ENCODE results near the gene MACROD2.
"Not testable (repeated sequence)": the region's sequence is repeated elsewhere in the genome, so short reads cannot be mapped to it uniquely, and the experiment has no call there.

The MACROD2 gene

DNA sequence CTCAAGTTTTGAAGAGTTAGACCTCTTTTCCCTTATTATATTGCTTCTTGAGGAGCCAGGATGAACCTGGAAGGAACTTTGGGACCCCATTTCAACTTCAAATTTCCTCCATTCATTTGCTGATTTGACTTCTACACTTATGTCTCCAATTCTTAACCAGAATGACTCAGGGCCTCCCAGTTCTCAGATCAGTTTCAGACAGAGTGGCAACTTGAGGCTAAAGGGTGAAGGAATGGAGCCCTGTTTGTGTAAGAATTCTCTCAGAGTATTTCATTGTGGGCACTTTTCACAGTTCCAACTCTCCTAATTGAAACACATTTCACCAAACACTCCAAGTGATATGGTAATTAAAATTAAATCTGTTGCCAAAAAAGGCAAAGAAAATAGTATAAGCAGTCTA is 451.1 kb downstream of the MACROD2 start:
- H3K4me3 ChIP-seq (replicated peaks; ENCODE audit: low read depth, low read length), result no peak overlapping the region
- no peak for DNase-seq (ENCODE audit: extremely low read depth, low read depth)
- TF ChIP-seq, protein P1, sequence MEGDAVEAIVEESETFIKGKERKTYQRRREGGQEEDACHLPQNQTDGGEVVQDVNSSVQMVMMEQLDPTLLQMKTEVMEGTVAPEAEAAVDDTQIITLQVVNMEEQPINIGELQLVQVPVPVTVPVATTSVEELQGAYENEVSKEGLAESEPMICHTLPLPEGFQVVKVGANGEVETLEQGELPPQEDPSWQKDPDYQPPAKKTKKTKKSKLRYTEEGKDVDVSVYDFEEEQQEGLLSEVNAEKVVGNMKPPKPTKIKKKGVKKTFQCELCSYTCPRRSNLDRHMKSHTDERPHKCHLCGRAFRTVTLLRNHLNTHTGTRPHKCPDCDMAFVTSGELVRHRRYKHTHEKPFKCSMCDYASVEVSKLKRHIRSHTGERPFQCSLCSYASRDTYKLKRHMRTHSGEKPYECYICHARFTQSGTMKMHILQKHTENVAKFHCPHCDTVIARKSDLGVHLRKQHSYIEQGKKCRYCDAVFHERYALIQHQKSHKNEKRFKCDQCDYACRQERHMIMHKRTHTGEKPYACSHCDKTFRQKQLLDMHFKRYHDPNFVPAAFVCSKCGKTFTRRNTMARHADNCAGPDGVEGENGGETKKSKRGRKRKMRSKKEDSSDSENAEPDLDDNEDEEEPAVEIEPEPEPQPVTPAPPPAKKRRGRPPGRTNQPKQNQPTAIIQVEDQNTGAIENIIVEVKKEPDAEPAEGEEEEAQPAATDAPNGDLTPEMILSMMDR (IDR thresholded peaks at IDR 0.05; ENCODE audit: low read depth, low read length, missing control alignments), result no peak

DNA sequence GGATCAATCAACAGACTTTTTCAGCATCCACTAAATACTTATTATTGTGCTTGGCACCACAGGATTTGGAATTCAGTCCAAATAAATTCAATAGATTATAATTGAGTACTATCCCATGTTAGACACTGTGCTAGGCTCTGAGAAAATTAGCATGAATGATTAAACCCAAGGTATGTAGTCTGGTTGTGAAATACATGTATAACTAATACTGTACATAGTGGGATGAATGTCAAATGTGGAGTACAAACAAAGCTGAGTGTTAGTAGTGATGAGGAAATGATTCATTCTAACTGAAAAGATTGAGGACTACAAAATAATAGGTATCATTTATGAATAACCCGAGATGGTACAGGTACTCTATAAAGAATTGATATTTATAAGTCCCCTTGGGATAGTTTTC is 454.0 kb downstream of the MACROD2 start:
- no peak overlapping the region for H3K4me3 ChIP-seq (replicated peaks; ENCODE audit: low read depth, low read length)
- DNase-seq (ENCODE audit: extremely low read depth, low read depth), result no peak
- TF ChIP-seq, protein P1 (IDR thresholded peaks at IDR 0.05; ENCODE audit: low read depth, low read length, missing control alignments), result no peak

DNA sequence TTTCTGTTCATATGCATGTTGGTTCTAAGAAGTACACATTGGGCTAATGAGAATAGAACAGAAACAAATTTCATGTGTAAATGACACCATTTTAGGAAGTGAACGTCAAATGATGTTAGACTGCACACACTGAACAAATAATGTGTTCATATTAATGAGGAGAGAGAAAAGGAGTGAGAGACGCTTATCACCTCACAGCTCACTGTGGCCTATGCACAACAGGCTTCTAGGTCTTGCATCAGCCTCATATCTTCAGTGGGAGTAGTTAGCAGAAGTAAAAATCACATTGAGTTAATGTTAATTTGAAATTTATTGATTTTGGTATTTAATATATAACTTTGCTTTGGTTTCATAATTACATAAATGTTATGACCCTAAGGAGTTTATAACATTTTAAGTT is 454.9 kb downstream of the MACROD2 start:
- H3K4me3 ChIP-seq (replicated peaks; ENCODE audit: low read depth, low read length), result no peak overlapping the region
- no peak for DNase-seq (ENCODE audit: extremely low read depth, low read depth)
- TF ChIP-seq, protein P1 (IDR thresholded peaks at IDR 0.05; ENCODE audit: low read depth, low read length, missing control alignments), result no peak

DNA sequence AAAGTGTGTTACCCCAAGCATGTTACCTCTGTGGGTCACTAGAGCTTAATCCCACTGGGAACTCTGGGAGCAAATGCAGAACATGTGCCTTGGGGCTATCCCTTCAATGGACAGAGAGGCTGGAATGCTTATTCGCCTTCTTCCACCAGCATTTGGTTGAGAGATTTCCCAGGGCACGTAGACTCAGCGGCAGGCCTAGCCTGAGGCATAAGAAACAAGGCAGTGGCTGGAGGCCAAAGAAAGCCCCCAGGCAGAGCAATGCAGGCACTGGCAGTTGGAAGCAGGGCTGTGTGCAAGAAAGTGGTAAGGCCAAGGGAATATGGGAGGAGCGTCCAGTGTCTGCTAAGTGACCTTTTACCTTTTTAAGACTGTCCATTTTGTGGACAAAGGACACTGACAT is 456.1 kb downstream of the MACROD2 start:
- no peak for DNase-seq (ENCODE audit: extremely low read depth, low read depth)
- TF ChIP-seq, protein P1 (IDR thresholded peaks at IDR 0.05; ENCODE audit: low read depth, low read length, missing control alignments), result no peak
- no peak overlapping the region for H3K4me3 ChIP-seq (replicated peaks; ENCODE audit: low read depth, low read length)

DNA sequence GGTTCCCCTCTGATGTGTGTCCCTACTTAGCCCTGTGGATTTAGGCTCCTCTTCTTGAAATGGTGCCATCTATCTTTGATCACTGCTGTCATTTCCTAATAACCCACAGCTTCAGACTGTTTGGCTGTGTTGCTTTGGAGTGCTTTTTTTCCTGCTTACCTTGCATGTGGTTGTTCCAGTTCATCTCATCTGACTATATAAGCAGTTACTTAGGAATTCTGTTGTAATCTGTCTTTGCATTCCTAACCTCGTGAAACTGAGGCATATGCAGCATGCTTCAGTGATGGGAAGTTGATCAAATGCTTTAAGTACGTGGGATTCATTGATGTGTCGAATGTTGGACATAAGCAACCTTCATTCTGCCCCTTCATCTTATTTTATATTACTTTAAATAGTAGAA is 457.9 kb downstream of the MACROD2 start:
- no peak for DNase-seq (ENCODE audit: extremely low read depth, low read depth)
- TF ChIP-seq, protein P1 (IDR thresholded peaks at IDR 0.05; ENCODE audit: low read depth, low read length, missing control alignments), result no peak
- no peak overlapping the region for H3K4me3 ChIP-seq (replicated peaks; ENCODE audit: low read depth, low read length)

DNA sequence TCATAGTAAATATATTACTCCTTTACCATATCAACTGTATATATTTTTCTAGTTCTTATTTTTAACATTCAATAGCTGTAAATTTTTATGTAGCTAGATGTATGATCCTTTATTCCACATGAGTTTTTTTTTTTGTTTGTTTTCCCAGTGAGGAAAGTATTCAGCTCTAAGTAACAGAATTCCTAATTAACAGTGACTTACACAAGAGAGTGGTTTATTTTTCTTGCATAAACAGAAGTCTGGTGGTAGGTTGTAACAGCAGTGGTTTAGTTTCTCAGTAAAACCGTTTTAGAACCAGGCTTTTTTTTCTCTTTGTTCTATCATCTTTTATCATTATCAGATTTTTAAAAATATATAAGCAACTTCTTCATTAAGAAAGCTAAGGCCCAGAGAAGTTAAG is 459.0 kb downstream of the MACROD2 start:
- H3K4me3 ChIP-seq (replicated peaks; ENCODE audit: low read depth, low read length), result no peak overlapping the region
- no peak for DNase-seq (ENCODE audit: extremely low read depth, low read depth)
- TF ChIP-seq, protein P1 (IDR thresholded peaks at IDR 0.05; ENCODE audit: low read depth, low read length, missing control alignments), result no peak

DNA sequence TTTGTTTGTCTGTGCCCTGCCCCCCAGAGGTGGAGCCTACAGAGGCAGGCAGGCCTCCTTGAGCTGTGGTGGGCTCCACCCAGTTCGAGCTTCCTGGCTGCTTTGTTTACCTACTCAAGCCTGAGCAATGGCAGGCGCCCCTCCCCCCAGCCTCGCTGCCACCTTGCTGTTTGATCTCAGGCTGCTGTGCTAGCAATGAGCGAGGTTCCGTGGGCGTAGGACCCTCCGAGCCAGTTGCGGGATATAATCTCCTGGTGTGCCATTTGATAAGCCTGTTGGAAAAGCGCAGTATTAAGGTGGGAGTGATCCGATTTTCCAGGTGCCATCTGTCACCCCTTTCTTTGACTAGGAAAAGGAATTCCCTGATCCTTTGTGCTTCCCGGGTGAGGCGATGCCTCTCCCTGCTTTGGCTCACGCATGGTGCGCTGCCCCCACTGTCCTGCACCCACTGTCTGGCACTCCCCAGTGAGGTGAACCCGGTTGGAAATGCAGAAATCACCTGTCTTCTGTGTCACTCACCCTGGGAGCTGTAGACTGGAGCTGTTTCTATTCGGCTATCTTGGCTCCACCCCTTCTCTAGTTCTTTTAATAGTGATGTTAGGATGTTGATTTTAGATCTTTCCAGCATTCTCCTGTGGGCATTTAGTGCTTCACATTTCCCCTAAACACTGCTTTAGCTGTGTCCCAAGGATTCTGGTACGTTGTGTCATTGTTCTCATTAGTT is 471.9 kb downstream of the MACROD2 start:
- DNase-seq (ENCODE audit: extremely low read depth, low read depth); H3K4me3 ChIP-seq (replicated peaks; ENCODE audit: low read depth, low read length): not testable (repeated sequence)

Measured in HFF-Myc (cell line).